GM12878 (cell line): ENCODE results near the gene C3orf49. TPM values are rescaled to one million over a fixed set of nuclear protein-coding genes. Genes with fewer than 3 reads are reported as not detected.

Experiments
- ATAC-seq: fragments of 200-7000 bp; cut with Tn5 transposase; 3 replicates; pipeline ENCODE4 v1.9.1; 2020; ENCODE audit warnings: mild to moderate bottlenecking, moderate library complexity
- BruUV-seq: library from RNA; stranded (reverse); fragments of 400-500 nt; replicated peaks from 2 replicates; lab custom pipeline; 2021; lab: Mats Ljungman, UMichigan
- CTCF ChIA-PET: fragments of 300-600 bp; sonication (Branson Sonifier 250); formaldehyde crosslinking; extraction: SDS; loops from one replicate; lab custom pipeline; 2021; ENCODE audit warnings: inconsistent platforms; lab: Yijun Ruan, JAX
- POLR2A ChIA-PET: fragments of 350-600 bp; formaldehyde crosslinking; extraction: SDS; loops from one replicate; lab custom pipeline; 2021; ENCODE audit warnings: inconsistent platforms; lab: Charles Lee
- RAD21 ChIA-PET: fragments of 300-600 bp; sonication (Branson Sonifier 250); formaldehyde crosslinking; loops from one replicate; lab custom pipeline; 2023; ENCODE audit warnings: antibody characterized with exemption; ENCODE audit not compliant: unreplicated experiment; lab: Charles Lee
- SMC1A ChIA-PET: fragments of 300-600 bp; sonication (Branson Sonifier 250); formaldehyde crosslinking; loops from one replicate; lab custom pipeline; 2023; ENCODE audit not compliant: unreplicated experiment, uncharacterized antibody; lab: Charles Lee
- DNase-seq: peaks from one replicate; pipeline ENCODE4 v3.0.0-alpha.2; 2011; ENCODE audit warnings: low read depth, low spot score
- FAIRE-seq: peaks from 3 replicates; lab custom pipeline; 2011; peaks lifted over from hg19 to GRCh38; lab: Jason Lieb, UNC
- H2AFZ ChIP-seq: 2 replicates; pipeline ENCODE4 v1.6.0; 2011; ENCODE audit warnings: low read depth, low read length, control low read depth; ENCODE audit not compliant: control insufficient read depth
- H3K27ac ChIP-seq: 2 replicates; pipeline ENCODE4 v1.5.1; 2011; ENCODE audit warnings: control low read depth; ENCODE audit not compliant: control insufficient read depth, insufficient read depth
- H3K27me3 ChIP-seq, 2 experiments: replicated peaks in 1 of 2; 2 replicates each; pipeline versions ENCODE4 v1.6.0 to v1.6.1; 2011; ENCODE audit warnings: low read length in 1 of 2; ENCODE audit not compliant: control insufficient read depth in 2 of 2, insufficient read depth in 2 of 2
- H3K36me3 ChIP-seq, 2 experiments: 2 replicates each; pipeline ENCODE4 v1.5.1; 2011; ENCODE audit warnings: low read length in 1 of 2; ENCODE audit not compliant: control insufficient read depth in 2 of 2, insufficient read depth in 2 of 2
- H3K4me1 ChIP-seq: 2 replicates; pipeline ENCODE4 v1.6.1; 2011; ENCODE audit warnings: mild to moderate bottlenecking, low read length, moderate library complexity, mixed read lengths; ENCODE audit not compliant: control insufficient read depth, insufficient read depth
- H3K4me2 ChIP-seq: 2 replicates; pipeline ENCODE4 v1.6.0; 2011; ENCODE audit warnings: control low read depth; ENCODE audit not compliant: control insufficient read depth, insufficient read depth
- H3K4me3 ChIP-seq: fragments of 200-600 bp; sonication (generic); 2 replicates; pipeline ENCODE4 v1.5.1; 2016
- H3K79me2 ChIP-seq: 2 replicates; pipeline ENCODE4 v1.6.0; 2011; ENCODE audit warnings: low read length; ENCODE audit not compliant: control insufficient read depth, insufficient read depth
- H3K9ac ChIP-seq: 2 replicates; pipeline ENCODE4 v1.8.0; 2011; ENCODE audit warnings: low read length, control low read depth, mixed read lengths; ENCODE audit not compliant: control insufficient read depth, insufficient read depth
- H3K9me3 ChIP-seq: replicated peaks from 3 replicates; pipeline ENCODE4 v1.5.1; 2011; ENCODE audit warnings: mild to moderate bottlenecking, low read length; ENCODE audit not compliant: control insufficient read depth, insufficient read depth
- H4K20me1 ChIP-seq: 2 replicates; pipeline ENCODE4 v1.6.0; 2011; ENCODE audit not compliant: control insufficient read depth, insufficient read depth
- BHLHE40 ChIP-seq, 2 experiments: fragments of 450-650 bp in 1 of 2; IDR thresholded peaks; 2 replicates each; pipeline ENCODE4 v1.6.1; 2011 to 2017; ENCODE audit warnings: low read depth in 2 of 2, borderline replicate concordance in 1 of 2, improper control_type of control experiment in 1 of 2, low read length in 1 of 2, mild to moderate bottlenecking in 1 of 2
- CHD4 ChIP-seq: fragments of 200-600 bp; sonication (generic); IDR thresholded peaks from 2 replicates; pipeline ENCODE4 v1.6.1; 2016; ENCODE audit warnings: mild to moderate bottlenecking
- CREM ChIP-seq: IDR thresholded peaks from 2 replicates; pipeline ENCODE4 v1.6.1; 2014; ENCODE audit warnings: antibody characterized with exemption, low read depth
- FOXK2 ChIP-seq: fragments of 450-650 bp; IDR thresholded peaks from 2 replicates; pipeline ENCODE4 v1.6.1; 2017; ENCODE audit warnings: mild to moderate bottlenecking, moderate library complexity
- GABPA ChIP-seq: IDR thresholded peaks from 2 replicates; pipeline ENCODE4 v1.6.1; 2014; ENCODE audit warnings: antibody characterized with exemption, low read depth, mild to moderate bottlenecking, inconsistent platforms
- NRF1 ChIP-seq: conservative IDR thresholded peaks from 2 replicates; pipeline ENCODE4 v1.6.1; 2011; ENCODE audit warnings: mild to moderate bottlenecking, low read depth, low read length, improper control_type of control experiment
- SMAD5 ChIP-seq: IDR thresholded peaks from 2 replicates; pipeline ENCODE4 v1.6.1; 2016; ENCODE audit warnings: antibody characterized with exemption, low read depth
- SRF ChIP-seq, 2 experiments: IDR thresholded peaks; 2 replicates each; pipeline ENCODE4 v1.6.1; 2011; ENCODE audit warnings: low read depth in 2 of 2, low read length in 2 of 2, mild to moderate bottlenecking in 1 of 2, moderate library complexity in 1 of 2
- TBL1XR1 ChIP-seq: IDR thresholded peaks from 2 replicates; pipeline ENCODE4 v1.6.1; 2012; ENCODE audit warnings: low read depth, low read length, improper control_type of control experiment
- TCF12 ChIP-seq: IDR thresholded peaks from 2 replicates; pipeline ENCODE4 v1.6.1; 2011; ENCODE audit warnings: low read depth, mild to moderate bottlenecking, low read length
- TCF3 ChIP-seq: IDR thresholded peaks from 2 replicates; pipeline ENCODE4 v1.6.1; 2012; ENCODE audit warnings: low read depth, mild to moderate bottlenecking, low read length, borderline replicate concordance; ENCODE audit not compliant: insufficient read depth
- TCF7 ChIP-seq: IDR thresholded peaks from 2 replicates; pipeline ENCODE4 v1.6.1; 2014; ENCODE audit warnings: antibody characterized with exemption, borderline replicate concordance
- ZNF384 ChIP-seq: IDR thresholded peaks from 2 replicates; pipeline ENCODE4 v1.6.1; 2012; ENCODE audit warnings: low read depth, mild to moderate bottlenecking, low read length, improper control_type of control experiment, borderline replicate concordance
- WGBS: methylation state at CpG from one replicate; pipeline ENCODE4 v1.1.6; 2016; ENCODE audit warnings: low lambda C conversion rate; ENCODE audit not compliant: insufficient replicate concordance, insufficient coverage; ENCODE audit errors: missing lambda C conversion rate; 5-methylcytosine and 5-hydroxymethylcytosine counted together
- in situ Hi-C: fragments of 300-500 bp; cut with MboI; formaldehyde crosslinking; loops from 9 replicates; pipeline ENCODE4 v1.14.3; 2018; ENCODE audit warnings: mixed read lengths
- intact Hi-C: fragments of 100-400 bp; cut with micrococcal nuclease; formaldehyde crosslinking; loops from one replicate; pipeline ENCODE4 v1.14.2; 2022; ENCODE audit not compliant: unreplicated experiment
- polyA plus RNA-seq, 11 experiments: library from polyadenylated mRNA; depleted of rRNA in 4 of 11; unstranded in 6 of 11; stranded (reverse) in 5 of 11; fragments of >200 nt; fragmentation: Nextera tagmentation in 4 of 11; fragmentation: Illumina TruSeq in 1 of 11; extraction: Ambion mirVana in 4 of 11; extraction: Trizol in 1 of 11; gene quantifications; 1 replicate in 1 of 11; 2 replicates in 10 of 11; pipeline versions ENCODE4 v1.2.1 to v1.2.3, GENCODE V29; 2011 to 2016; ENCODE audit warnings: inconsistent platforms in 2 of 11, missing spikeins in 2 of 11, low read depth in 1 of 11
- total RNA-seq, 4 experiments: library from RNA; depleted of rRNA in 3 of 4; stranded (reverse); fragments of >200 nt in 3 of 4; fragmentation: Illumina TruSeq in 1 of 4; extraction: Trizol in 1 of 4; gene quantifications; 2 replicates each; pipeline versions ENCODE4 v1.2.1 to v1.2.3, GENCODE V29; 2013 to 2021
- TF ChIP-seq, protein P1 (sequence below): IDR thresholded peaks from 2 replicates; pipeline ENCODE4 v1.6.1; 2012; ENCODE audit warnings: low read depth, low read length, improper control_type of control experiment
- TF ChIP-seq, protein P2 (sequence below): fragments of 450-650 bp; formaldehyde crosslinking; IDR thresholded peaks from 2 replicates; pipeline ENCODE4 v1.5.0; 2022; ENCODE audit warnings: mild to moderate bottlenecking, missing genetic modification characterization

The C3orf49 gene
- total and polyA plus RNA-seq, 10 of the 15 experiments (the other 5 are each of a cell fraction or from before 2014, with no cell fraction given): 0.21 TPM; not detected in 9

DNA sequence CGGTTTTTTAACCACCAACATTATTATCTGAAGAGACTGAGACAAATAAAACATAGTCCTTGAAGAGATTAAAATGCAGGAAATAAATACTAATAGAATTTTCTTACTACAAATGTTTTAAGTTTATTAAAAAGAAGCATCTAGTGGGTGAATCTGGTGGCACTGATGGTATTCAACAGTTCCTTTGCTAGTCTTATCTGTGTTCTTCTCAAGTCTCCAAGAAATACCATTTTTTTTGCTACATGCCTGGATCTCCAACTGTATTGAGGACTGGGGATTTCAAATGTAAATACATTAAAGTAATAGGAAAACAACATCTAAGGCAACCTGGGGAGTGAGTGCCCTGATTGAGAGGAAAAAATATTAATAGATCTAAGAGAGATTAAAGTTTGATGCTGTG lies 22.6 kb downstream of the C3orf49 start:
- CTCF ChIA-PET: no interaction called here
- no TSS peak for BruUV-seq
- H3K9ac ChIP-seq: no peak overlapping the region
- no peaks in the 10 kb centered on the region; a peak in 1 of 4 replicates for H3K36me3 ChIP-seq
- H3K4me3 ChIP-seq: no peak overlapping the region
- H3K9me3 ChIP-seq: no peaks in the 10 kb centered on the region; the same call in 1 of the 3 replicates
- no peak for TF ChIP-seq TCF12
- TF ChIP-seq BHLHE40 (IDR thresholded peaks at IDR 0.05; ENCODE audit: borderline replicate concordance in 1 of 2, low read depth in 2 of 2, low read length in 1 of 2): no peak
- no peak for TF ChIP-seq CREM
- no peak for TF ChIP-seq SRF (IDR thresholded peaks at IDR 0.05; ENCODE audit: low read depth in 2 of 2, low read length in 2 of 2)
- TF ChIP-seq, protein P1, sequence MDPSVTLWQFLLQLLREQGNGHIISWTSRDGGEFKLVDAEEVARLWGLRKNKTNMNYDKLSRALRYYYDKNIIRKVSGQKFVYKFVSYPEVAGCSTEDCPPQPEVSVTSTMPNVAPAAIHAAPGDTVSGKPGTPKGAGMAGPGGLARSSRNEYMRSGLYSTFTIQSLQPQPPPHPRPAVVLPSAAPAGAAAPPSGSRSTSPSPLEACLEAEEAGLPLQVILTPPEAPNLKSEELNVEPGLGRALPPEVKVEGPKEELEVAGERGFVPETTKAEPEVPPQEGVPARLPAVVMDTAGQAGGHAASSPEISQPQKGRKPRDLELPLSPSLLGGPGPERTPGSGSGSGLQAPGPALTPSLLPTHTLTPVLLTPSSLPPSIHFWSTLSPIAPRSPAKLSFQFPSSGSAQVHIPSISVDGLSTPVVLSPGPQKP: no peak
- ATAC-seq: no peak
- FAIRE-seq: no peak
- H3K4me2 ChIP-seq: no peak overlapping the region
- no peaks in the 10 kb centered on the region for H3K4me1 ChIP-seq
- no peak overlapping the region for H2AFZ ChIP-seq
- no peaks in the 10 kb centered on the region; the same call in none of the 2 replicates for H3K79me2 ChIP-seq
- H3K27me3 ChIP-seq: no peaks in the 10 kb centered on the region
- SMC1A ChIA-PET: no interaction called here
- no peak overlapping the region for H3K27ac ChIP-seq
- in situ Hi-C loops: no loop called here
- intact Hi-C loops: no loop called here
- H4K20me1 ChIP-seq: no peaks in the 10 kb centered on the region
- POLR2A ChIA-PET: no interaction called here
- no peak for DNase-seq
- RAD21 ChIA-PET: no interaction called here
- WGBS: 32% methylated on average over 1 of the region's 1 CpG

DNA sequence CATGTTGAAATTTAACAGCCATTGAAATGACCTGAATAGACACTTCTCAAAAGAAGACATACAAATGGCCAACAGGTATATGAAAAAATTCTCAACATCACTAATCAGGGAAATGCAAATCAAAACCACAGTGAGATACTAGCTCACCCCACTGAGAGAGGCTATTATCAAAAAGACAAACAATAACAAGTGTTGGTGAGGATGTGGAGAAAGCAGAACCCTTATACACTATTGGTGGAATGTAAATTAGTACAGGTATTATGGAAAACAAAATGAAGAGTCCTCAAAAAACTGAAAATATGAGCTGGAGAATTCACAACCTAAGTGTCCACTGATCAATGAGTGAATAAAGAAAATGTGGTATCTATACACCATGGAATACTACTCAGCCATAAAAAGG lies 23.0 kb downstream of the C3orf49 start:
- DNase-seq (no peak), ATAC-seq (no peak), FAIRE-seq (no peak)
- in situ Hi-C loops: no loop called here
- BruUV-seq: no TSS peak
- H4K20me1 ChIP-seq: no peaks in the 10 kb centered on the region
- H3K79me2 ChIP-seq: no peaks in the 10 kb centered on the region; the same call in none of the 2 replicates
- TF ChIP-seq TBL1XR1: no peak
- TF ChIP-seq TCF7: no peak
- TF ChIP-seq GABPA: no peak
- TF ChIP-seq SMAD5: no peak
- no peak for TF ChIP-seq NRF1
- TF ChIP-seq TCF3: no peak
- TF ChIP-seq, protein P2, sequence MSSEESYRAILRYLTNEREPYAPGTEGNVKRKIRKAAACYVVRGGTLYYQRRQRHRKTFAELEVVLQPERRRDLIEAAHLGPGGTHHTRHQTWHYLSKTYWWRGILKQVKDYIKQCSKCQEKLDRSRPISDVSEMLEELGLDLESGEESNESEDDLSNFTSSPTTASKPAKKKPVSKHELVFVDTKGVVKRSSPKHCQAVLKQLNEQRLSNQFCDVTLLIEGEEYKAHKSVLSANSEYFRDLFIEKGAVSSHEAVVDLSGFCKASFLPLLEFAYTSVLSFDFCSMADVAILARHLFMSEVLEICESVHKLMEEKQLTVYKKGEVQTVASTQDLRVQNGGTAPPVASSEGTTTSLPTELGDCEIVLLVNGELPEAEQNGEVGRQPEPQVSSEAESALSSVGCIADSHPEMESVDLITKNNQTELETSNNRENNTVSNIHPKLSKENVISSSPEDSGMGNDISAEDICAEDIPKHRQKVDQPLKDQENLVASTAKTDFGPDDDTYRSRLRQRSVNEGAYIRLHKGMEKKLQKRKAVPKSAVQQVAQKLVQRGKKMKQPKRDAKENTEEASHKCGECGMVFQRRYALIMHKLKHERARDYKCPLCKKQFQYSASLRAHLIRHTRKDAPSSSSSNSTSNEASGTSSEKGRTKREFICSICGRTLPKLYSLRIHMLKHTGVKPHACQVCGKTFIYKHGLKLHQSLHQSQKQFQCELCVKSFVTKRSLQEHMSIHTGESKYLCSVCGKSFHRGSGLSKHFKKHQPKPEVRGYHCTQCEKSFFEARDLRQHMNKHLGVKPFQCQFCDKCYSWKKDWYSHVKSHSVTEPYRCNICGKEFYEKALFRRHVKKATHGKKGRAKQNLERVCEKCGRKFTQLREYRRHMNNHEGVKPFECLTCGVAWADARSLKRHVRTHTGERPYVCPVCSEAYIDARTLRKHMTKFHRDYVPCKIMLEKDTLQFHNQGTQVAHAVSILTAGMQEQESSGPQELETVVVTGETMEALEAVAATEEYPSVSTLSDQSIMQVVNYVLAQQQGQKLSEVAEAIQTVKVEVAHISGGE (CRISPR knock-in tag): no peak
- no peak for TF ChIP-seq ZNF384
- no peak for TF ChIP-seq FOXK2
- TF ChIP-seq CHD4: no peak
- H3K9me3 ChIP-seq: no peaks in the 10 kb centered on the region; the same call in 1 of the 3 replicates
- RAD21 ChIA-PET: no interaction called here
- POLR2A ChIA-PET: no interaction called here
- intact Hi-C loops: no loop called here
- SMC1A ChIA-PET: no interaction called here
- H3K36me3 ChIP-seq: no peaks in the 10 kb centered on the region; a peak in 1 of 4 replicates
- H2AFZ ChIP-seq: no peak overlapping the region
- no peak overlapping the region for H3K4me2 ChIP-seq
- H3K4me1 ChIP-seq: no peaks in the 10 kb centered on the region
- CTCF ChIA-PET: no interaction called here
- no peaks in the 10 kb centered on the region for H3K27me3 ChIP-seq
- no peak overlapping the region for H3K9ac ChIP-seq
- H3K27ac ChIP-seq: no peak overlapping the region
- no peak overlapping the region for H3K4me3 ChIP-seq
